GM06990 (cell line): ENCODE results near the gene PRIM1.

Experiments used
- DNase-seq: peaks from one replicate; pipeline ENCODE4 v3.0.0-alpha.2; 2011; ENCODE audit not compliant: insufficient read length; ENCODE audit errors: extremely low read depth
- H3K27me3 ChIP-seq: replicated peaks from 2 replicates; pipeline ENCODE4 v1.6.0; 2011; ENCODE audit warnings: low read length; ENCODE audit not compliant: control insufficient read depth, insufficient read depth
- H3K36me3 ChIP-seq: 2 replicates; pipeline ENCODE4 v1.5.1; 2011; ENCODE audit warnings: low read length; ENCODE audit not compliant: control insufficient read depth, insufficient read depth
- H3K4me3 ChIP-seq: replicated peaks from 2 replicates; pipeline ENCODE4 v1.5.1; 2011; ENCODE audit warnings: low read depth, mild to moderate bottlenecking, control low read depth, low read length
- TF ChIP-seq, protein P1 (sequence below): IDR thresholded peaks from 2 replicates; pipeline ENCODE4 v1.5.1; 2011; ENCODE audit warnings: low read length, control low read depth, mild to moderate bottlenecking, inconsistent platforms; ENCODE audit not compliant: insufficient read depth, poor library complexity, severe bottlenecking

Gene PRIM1

GRCh38 chr12:56724972-56725722 lies 27.0 kb downstream of the PRIM1 start, which contains the start of gene NACA:
Gene NACA, minus strand, starts transcription at chr12:56725299. Its CDS starts 778 bp downstream, at chr12:56724521.
- H3K4me3 ChIP-seq = peak within 1 kb of the TSS; percentile 99
- DNase-seq = peak; percentile 95
- TF ChIP-seq, protein P1, sequence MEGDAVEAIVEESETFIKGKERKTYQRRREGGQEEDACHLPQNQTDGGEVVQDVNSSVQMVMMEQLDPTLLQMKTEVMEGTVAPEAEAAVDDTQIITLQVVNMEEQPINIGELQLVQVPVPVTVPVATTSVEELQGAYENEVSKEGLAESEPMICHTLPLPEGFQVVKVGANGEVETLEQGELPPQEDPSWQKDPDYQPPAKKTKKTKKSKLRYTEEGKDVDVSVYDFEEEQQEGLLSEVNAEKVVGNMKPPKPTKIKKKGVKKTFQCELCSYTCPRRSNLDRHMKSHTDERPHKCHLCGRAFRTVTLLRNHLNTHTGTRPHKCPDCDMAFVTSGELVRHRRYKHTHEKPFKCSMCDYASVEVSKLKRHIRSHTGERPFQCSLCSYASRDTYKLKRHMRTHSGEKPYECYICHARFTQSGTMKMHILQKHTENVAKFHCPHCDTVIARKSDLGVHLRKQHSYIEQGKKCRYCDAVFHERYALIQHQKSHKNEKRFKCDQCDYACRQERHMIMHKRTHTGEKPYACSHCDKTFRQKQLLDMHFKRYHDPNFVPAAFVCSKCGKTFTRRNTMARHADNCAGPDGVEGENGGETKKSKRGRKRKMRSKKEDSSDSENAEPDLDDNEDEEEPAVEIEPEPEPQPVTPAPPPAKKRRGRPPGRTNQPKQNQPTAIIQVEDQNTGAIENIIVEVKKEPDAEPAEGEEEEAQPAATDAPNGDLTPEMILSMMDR = no peak
- H3K27me3 ChIP-seq = no peaks in the 10 kb centered on the region
- H3K36me3 ChIP-seq = peaks cover 11% of the 10 kb centered on the region

- TF ChIP-seq, protein P1 = no peak
- H3K36me3 ChIP-seq = peaks cover 13% of the 10 kb centered on the region
- peak overlapping the region; percentile 99 for H3K4me3 ChIP-seq
- no peaks in the 10 kb centered on the region for H3K27me3 ChIP-seq
- no peak for DNase-seq
Observed at GRCh38 chr12:56724701-56724971, 27.5 kb downstream of the PRIM1 start.

DNA sequence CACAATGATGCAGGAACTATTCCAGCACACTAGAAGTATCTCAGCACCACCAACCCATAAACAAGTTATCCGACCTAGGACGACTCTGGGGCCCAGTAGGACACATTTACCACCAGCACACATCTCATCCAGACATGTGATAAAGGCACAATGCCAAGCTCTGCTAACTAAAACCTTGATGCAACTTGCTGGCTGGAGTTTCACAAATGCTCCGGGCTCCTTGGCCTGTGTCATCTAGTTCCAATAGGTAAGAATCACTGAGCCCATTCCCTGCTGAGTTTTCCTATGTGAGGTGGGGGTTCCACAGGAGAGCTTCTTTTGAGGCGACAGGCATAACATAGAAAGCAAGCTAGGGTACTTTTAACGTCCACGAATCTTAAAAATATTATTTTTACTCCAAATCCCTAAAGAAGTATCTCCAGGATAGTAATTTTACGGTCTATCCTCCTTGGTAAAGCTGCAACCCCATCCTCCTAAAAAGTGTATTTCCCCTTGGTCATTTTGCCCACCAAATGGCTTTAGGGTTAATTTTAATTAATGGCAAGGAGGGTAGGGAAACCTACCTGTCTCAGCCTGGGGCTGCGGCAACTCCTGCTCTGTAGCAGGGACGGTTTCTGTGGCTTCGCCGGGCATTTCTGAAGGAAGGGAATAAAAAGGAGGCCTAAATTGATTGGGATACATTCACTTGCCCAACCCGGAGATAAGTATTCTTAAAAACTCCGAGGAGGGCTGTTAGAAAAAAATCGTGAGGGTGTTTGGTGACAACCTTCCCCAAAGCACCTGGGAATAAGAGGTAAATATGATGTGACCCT lies 28.0 kb downstream of the PRIM1 start:
- no peaks in the 10 kb centered on the region for H3K27me3 ChIP-seq
- peaks cover 13% of the 10 kb centered on the region for H3K36me3 ChIP-seq
- DNase-seq = no peak
- TF ChIP-seq, protein P1 = no peak
- peak overlapping the region; percentile 99 for H3K4me3 ChIP-seq

- peaks cover 13% of the 10 kb centered on the region for H3K36me3 ChIP-seq
- TF ChIP-seq, protein P1 = no peak
- peak overlapping the region; percentile 99 for H3K4me3 ChIP-seq
- no peak for DNase-seq
- H3K27me3 ChIP-seq = no peaks in the 10 kb centered on the region
Observed at GRCh38 chr12:56723352-56723751, 28.8 kb downstream of the PRIM1 start.

DNA sequence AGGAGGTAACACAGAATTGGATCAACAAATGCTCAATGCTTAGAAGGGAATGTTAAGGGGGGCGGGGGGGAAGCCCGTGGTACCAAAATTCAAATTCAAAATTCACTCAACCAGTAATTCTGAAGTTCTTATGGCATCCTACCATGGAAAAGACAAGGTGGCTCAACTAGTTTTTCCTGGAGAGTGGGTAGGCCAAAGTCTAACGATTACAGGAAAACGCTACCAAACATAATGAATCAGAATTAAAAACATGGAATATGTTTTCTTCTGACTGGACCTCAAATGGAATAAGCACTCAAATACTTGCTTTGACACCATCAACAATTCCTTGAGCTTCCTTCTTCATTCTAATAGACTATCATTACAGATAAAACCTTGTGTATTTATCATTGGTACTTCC lies 29.3 kb downstream of the PRIM1 start:
- H3K4me3 ChIP-seq = peak overlapping the region; percentile 99
- TF ChIP-seq, protein P1 = no peak
- peaks cover 13% of the 10 kb centered on the region for H3K36me3 ChIP-seq
- DNase-seq = no peak
- H3K27me3 ChIP-seq = no peaks in the 10 kb centered on the region
